HG03460 (cell line): Measurements from ENCODE around the gene GLRX.
A peak's percentile ranks its signal among the peaks of the same experiment; 100 is the strongest.

Experiments used
- ATAC-seq: cut with Tn5 transposase; IDR thresholded peaks from one replicate; pipeline ENCODE4 v1.9.1; 2021; ENCODE audit not compliant: unreplicated experiment

GLRX gene

GRCh38 chr5:95784514-95785302 is 37.8 kb downstream of the GLRX start:
- ATAC-seq: no peak

DNA sequence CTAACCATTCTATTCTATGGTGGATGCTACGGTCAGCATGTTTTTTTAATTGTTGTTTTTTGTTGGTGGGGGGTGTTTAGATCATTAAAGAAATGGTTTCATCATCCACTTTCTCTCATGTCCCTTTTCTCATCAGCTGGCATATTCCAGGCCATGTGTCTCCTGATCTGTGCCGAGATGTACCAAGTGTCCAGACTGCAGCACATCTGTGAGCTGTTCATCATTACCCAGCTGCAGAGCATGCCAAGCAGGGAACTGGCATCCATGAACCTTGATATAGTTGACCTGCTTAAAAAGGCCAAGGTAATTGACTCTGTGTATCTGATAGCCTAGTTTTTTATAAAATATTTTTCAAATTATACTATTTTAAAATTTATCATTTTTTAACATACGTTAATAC is 38.9 kb downstream of the GLRX start:
- no peak for ATAC-seq

DNA sequence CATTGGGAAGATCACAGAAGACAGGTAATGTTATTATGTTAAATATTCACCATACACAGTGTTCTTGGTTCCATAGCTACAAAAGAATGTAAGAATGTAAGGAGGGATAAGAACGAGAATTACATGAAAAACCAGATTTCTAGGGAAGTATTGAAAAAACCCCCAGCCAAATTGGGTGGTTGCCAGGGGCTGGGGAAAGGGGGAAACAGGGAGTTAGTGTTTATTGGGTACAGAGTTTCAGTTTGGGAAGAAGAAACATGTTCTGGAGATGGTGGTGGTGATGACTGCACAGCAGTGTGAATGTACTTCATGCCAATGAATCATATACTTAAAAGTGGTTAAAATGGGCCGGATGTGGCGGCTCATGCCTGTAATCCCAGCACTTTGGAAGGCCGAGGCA is 40.3 kb downstream of the GLRX start:
- no peak for ATAC-seq

GRCh38 chr5:95781101-95781583 is 41.4 kb downstream of the GLRX start:
- ATAC-seq: peak; percentile 97

DNA sequence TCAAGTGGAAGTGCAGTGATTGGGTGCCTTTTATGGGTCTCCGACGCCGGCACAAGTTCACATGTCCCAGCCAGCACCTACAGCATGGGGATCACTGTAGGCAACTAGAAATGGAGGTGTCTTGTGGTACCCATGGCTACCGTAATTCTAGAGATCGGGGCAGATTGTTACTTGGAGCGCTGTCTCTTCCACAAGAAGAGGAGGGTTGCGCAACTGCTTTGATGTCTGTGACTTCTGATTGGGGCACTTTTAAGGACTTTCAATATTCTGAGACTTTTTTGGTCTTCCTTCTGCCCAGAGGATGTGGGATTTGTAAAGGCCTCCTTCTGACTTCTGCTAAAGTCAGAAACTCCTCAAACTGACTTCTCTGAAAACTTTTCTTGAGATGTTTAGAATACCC is 41.9 kb downstream of the GLRX start:
- ATAC-seq: peak; percentile 8

DNA sequence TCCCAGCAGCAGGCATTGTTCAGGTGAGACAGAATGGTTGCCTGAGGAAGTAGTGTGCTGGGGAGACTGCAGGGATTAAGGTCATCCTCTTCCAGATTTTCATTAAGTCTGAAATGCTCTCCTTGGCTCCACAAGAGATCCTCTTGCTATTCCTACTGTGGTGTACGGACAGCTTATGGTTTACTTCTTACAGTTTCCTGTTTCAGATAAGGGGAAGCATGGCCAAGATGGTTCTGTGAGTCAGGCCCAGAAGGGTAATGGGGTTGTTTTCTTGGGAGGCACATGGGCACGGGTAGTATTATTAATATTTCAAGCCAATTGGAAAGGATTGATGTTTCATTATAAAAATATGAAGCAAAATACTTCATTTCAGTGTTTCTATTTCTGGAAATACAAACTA is 42.9 kb downstream of the GLRX start:
- ATAC-seq: no peak

GRCh38 chr5:95778713-95779436 is 43.7 kb downstream of the GLRX start:
- ATAC-seq: no peak

DNA sequence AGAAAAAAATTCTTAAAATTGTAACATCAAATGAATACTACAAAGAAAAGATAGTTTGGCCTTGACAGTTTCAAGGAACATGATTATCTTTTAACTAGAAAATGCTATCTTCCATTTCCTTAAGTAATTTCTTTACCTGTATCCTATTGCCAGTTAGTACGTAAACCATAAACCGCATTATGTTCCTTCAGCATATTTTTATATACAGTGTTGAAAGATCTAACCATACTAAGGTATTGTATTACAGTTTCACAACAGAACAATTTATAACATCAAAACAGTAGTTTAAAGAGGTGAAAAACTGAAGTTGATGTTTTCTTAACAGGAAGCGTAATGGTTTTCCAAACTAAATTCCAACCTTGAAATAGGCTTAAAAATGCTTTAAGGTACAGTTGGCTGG is 45.1 kb downstream of the GLRX start:
- ATAC-seq: no peak

- no peak for ATAC-seq
These were observed 49.0 kb downstream of the GLRX start for GRCh38 chr5:95773335-95774059.

- ATAC-seq: no peak
These were observed 50.6 kb downstream of the GLRX start for GRCh38 chr5:95771892-95772291.

GRCh38 chr5:95770830-95771708 is 51.5 kb downstream of the GLRX start:
- no peak for ATAC-seq

- no peak for ATAC-seq
These were observed 53.8 kb downstream of the GLRX start for GRCh38 chr5:95768731-95769130.

DNA sequence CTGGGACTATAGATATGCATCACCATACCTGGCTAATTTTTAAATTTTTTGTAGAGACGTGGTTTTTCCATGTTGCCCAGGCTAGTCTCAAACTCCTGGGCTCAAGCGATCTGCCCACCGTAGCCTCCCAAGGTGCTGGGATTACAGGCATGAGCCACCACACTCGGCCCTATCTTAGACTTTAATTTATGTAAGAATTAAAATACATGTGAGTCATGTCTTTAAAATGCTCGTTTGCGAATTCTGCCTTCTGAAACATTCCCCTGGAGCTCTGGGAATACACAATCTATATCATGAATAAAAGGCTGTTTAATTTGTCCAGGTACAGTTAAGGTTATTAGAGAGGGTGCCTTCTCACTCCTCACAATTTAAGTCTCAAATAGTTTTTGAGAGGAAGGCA is 58.6 kb downstream of the GLRX start:
- ATAC-seq: no peak
